Spinal cord (tissue), 10 donors: ENCODE results near the gene NHLRC4. TPM values are rescaled to one million over a fixed set of nuclear protein-coding genes. Genes with fewer than 3 reads are reported as not detected.

Source experiments
- DNase-seq, 6 donors: peaks; one replicate each; pipeline versions ENCODE4 v3.0.0 to v3.0.0-alpha.2; 2013 to 2015; ENCODE audit warnings: low spot score in 6 of 6, low read depth in 4 of 6
- H3K27ac ChIP-seq: one replicate; pipeline ENCODE4 v1.5.1; 2013; ENCODE audit warnings: low read depth, low read length, control low read depth
- H3K27me3 ChIP-seq: one replicate; pipeline ENCODE4 v1.6.1; 2013; ENCODE audit warnings: low read length; ENCODE audit not compliant: control insufficient read depth, insufficient read depth
- H3K36me3 ChIP-seq: one replicate; pipeline ENCODE4 v1.6.1; 2013; ENCODE audit warnings: low read length; ENCODE audit not compliant: control insufficient read depth, insufficient read depth
- H3K4me1 ChIP-seq: one replicate; pipeline ENCODE4 v1.6.1; 2013; ENCODE audit warnings: low read length; ENCODE audit not compliant: control insufficient read depth, insufficient read depth
- H3K4me3 ChIP-seq: one replicate; pipeline ENCODE4 v1.5.1; 2013; ENCODE audit warnings: low read depth, low read length, control low read depth
- H3K9me3 ChIP-seq: one replicate; pipeline ENCODE4 v1.6.1; 2013; ENCODE audit warnings: low read length; ENCODE audit not compliant: control insufficient read depth, insufficient read depth
- WGBS: methylation state at CpG from one replicate; pipeline ENCODE4 v1.1.5; 2013; ENCODE audit warnings: missing lambda C conversion rate; ENCODE audit not compliant: insufficient coverage; 5-methylcytosine and 5-hydroxymethylcytosine counted together
- polyA plus RNA-seq, 2 donors: library from polyadenylated mRNA; unstranded; fragments of 120-200 nt; gene quantifications; one replicate each; pipeline ENCODE4 v1.2.1, GENCODE V29; 2013; ENCODE audit not compliant: insufficient read length in 2 of 2
- total RNA-seq, 2 donors: library from RNA; depleted of rRNA in 1 of 2; stranded (reverse); fragments of 120-200 nt in 1 of 2; fragments of >200 nt in 1 of 2; gene quantifications; one replicate each; pipeline versions ENCODE4 v1.2.3 to v1.2.4, GENCODE V29; 2013 to 2014
- donor health status: healthy.

The NHLRC4 gene
- total and polyA plus RNA-seq, 4 donors: 0.73 to 3.5 (median 1.1) TPM

DNA sequence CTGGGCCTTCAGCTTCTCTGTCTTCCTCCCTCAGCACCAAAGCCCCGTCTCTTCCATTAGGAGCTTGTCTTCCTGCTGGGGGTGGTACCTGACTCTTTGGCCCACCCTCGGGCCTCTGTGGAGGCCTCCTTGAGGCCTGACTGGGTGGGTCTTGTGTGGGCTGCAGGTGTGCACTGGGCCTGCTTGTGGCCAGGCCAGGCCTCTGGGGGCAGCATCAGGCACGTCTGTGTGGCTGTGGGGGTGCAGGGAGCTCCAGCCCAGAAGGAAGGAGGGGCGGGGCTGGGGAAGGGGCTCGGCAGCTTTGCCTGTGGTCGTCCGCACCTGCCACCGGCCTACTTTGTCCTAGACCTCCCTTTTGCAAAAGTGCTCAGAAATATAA, 10.0 kb downstream of the NHLRC4 start:
- H3K9me3 ChIP-seq: no peaks in the 10 kb centered on the region
- no peaks in the 10 kb centered on the region for H3K4me1 ChIP-seq
- 38% methylated on average over 3 of the region's 8 CpGs for WGBS
- no peak overlapping the region for H3K4me3 ChIP-seq
- peaks cover 90% of the 10 kb centered on the region for H3K36me3 ChIP-seq
- H3K27ac ChIP-seq: no peak overlapping the region
- no peaks in the 10 kb centered on the region for H3K27me3 ChIP-seq
- DNase-seq: no peak

DNA sequence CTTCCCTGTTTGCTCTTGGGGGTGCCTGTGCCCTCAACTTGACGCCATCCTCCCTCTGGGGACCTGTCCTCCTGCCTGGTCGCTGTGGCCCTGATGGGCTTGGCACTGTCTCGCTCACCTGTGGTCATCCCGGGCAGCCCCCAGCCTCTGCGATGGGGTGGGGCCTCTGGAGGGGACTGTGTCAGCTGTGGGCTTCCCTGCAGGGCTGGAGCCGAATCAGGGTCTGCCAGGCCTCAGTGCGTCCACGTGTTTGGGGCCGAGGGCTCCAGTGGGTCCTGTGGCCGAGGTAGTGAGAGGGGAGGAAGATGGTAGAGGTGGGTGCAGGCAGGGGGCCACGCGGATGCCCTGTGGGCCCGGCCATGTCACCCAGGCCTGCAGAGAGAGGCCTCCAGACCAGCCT, 11.0 kb downstream of the NHLRC4 start:
- 91% methylated on average over 10 of the region's 13 CpGs for WGBS
- Histone ChIP-seq H3K36me3 (peaks cover 90% of the 10 kb centered on the region), H3K4me1 (peaks cover 1% of the 10 kb centered on the region), H3K4me3 (no peak overlapping the region), H3K27me3 (no peaks in the 10 kb centered on the region), H3K27ac (no peak overlapping the region), H3K9me3 (no peaks in the 10 kb centered on the region)
- no peak for DNase-seq

DNA sequence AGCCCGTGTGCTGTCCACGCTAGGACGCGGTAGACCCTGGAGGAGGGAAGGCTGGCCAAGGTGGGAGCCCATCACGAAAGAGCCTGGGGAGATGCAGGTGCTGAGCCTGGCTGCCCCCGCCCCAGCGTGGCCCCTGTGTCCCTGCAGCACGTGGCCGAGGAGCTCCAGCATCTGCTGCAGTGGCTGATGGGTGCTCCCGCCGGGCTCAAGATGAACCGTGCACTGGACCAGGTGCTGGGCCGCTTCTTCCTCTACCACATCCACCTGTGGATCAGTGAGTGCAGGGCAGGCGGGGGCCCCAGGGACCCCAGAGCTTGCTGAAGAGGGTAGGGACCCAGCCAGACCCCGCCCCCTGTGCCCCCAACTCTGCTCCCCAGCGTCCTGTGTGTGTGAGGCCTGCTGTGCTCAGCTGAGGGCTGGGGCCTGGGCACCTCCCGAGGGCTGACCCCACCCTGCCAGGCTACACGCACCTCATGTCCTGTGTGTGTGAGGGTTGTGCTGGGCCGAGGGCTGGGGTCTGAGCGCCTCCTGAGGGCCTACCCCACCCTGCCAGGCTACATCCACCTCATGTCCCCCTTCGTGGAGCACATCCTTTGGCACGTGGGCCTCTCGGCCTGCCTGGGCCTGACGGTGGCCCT, 11.5 kb downstream of the NHLRC4 start:
- Histone ChIP-seq H3K27me3 (no peaks in the 10 kb centered on the region), H3K36me3 (peaks cover 90% of the 10 kb centered on the region), H3K4me3 (no peak overlapping the region), H3K9me3 (no peaks in the 10 kb centered on the region), H3K27ac (no peak overlapping the region), H3K4me1 (peaks cover 7% of the 10 kb centered on the region)
- WGBS: 82% methylated on average over 17 of the region's 24 CpGs
- DNase-seq: no peak

DNA sequence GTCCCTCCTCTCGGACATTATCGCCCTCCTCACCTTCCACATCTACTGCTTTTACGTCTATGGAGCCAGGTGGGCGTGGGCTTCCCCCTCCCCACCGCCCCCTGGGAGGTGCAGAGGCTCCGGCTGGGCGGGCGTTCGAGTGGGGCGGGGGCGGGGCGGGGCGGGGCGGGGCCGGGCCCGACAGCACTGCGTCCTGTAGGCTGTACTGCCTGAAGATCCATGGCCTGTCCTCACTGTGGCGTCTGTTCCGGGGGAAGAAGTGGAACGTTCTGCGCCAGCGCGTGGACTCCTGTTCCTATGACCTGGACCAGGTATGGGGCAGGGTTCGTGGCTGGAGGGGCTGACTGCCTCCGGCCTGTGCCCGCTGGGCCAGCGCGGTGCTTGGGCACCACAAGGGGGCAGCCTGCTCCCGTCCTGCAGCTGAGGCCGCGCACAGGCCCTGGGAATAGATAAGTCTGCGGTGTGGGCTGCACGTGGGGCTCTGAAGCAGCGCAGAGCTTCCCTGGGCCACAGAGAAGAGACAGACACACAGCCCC, 12.1 kb downstream of the NHLRC4 start:
- Histone ChIP-seq H3K27ac (no peak overlapping the region), H3K4me3 (no peak overlapping the region), H3K4me1 (peaks cover 11% of the 10 kb centered on the region), H3K27me3 (no peaks in the 10 kb centered on the region), H3K9me3 (no peaks in the 10 kb centered on the region), H3K36me3 (peaks cover 90% of the 10 kb centered on the region)
- DNase-seq: peak in 2 of 6 donors; percentile 39 to 63
- 35% methylated on average over 33 of the region's 34 CpGs for WGBS

DNA sequence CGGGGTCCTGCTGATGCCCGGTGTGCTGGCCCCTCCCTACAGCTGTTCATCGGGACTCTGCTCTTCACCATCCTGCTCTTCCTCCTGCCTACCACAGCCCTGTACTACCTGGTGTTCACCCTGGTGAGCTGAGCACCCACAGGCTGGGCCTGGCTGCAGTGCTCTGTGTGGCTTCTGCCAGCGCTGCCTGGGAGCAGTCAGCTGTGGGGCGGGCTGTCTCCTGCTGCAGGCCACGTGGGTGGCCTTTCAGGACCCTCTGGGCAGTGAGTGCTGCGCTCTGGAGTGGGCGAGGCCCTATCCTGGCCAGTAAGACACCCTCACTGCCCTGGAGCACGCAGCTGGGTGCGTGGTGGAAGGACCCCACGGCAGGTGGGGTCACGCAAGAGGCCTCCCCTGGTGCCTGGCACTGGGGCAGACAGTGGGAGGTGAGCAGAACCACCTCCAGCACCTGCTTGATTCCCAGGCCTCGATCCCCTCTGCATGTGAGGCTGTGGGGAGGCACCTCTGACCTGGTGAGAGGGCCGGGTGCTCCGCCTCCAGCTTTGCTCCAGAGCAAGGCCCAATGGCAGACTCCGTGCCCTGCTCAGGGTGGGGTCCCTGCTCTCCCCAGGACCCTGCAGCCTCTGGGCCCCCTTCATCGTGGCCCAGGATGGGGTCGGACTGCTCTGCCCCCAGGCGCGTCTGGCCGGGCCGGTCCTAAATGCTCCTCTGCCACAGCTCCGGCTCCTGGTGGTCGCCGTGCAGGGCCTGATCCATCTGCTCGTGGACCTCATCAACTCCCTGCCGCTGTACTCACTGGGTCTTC, 13.5 kb downstream of the NHLRC4 start:
- no peak overlapping the region for H3K27ac ChIP-seq
- peaks cover 79% of the 10 kb centered on the region for H3K36me3 ChIP-seq
- 95% methylated on average over 27 of the region's 27 CpGs for WGBS
- H3K4me3 ChIP-seq: no peak overlapping the region
- H3K27me3 ChIP-seq: no peaks in the 10 kb centered on the region
- H3K9me3 ChIP-seq: no peaks in the 10 kb centered on the region
- no peak for DNase-seq
- H3K4me1 ChIP-seq: peaks cover 13% of the 10 kb centered on the region

DNA sequence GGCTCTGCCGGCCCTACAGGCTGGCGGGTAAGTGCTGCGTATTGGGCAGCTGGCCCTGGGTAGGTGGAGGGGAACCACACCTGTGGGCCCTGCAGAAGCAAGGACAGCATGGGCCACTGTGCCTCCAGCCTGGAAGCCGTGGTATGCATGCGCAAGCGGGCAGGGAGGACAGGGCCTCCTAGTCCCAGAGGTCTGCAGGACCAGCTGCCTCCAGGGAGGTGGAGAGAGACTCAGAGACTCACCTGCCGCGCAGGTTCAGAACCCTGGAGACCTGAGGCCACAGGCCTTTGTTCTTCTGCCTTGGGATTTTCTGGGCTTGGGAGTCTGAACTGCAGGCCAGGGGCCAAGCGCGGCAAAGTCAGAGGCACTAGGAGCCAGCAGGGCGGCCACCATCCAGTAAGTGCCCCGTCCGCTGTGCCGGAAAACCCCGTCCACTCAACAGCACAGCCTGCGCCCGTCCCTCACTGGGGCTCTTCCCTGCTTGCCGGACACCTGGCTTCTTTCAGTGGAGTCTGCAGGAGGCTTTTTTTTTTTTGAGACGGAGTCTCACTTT, 14.2 kb downstream of the NHLRC4 start:
- no peak for DNase-seq
- peaks cover 72% of the 10 kb centered on the region for H3K36me3 ChIP-seq
- no peaks in the 10 kb centered on the region for H3K9me3 ChIP-seq
- H3K27me3 ChIP-seq: no peaks in the 10 kb centered on the region
- H3K27ac ChIP-seq: no peak overlapping the region
- no peak overlapping the region for H3K4me3 ChIP-seq
- H3K4me1 ChIP-seq: peaks cover 20% of the 10 kb centered on the region
- WGBS: 96% methylated on average over 19 of the region's 19 CpGs

DNA sequence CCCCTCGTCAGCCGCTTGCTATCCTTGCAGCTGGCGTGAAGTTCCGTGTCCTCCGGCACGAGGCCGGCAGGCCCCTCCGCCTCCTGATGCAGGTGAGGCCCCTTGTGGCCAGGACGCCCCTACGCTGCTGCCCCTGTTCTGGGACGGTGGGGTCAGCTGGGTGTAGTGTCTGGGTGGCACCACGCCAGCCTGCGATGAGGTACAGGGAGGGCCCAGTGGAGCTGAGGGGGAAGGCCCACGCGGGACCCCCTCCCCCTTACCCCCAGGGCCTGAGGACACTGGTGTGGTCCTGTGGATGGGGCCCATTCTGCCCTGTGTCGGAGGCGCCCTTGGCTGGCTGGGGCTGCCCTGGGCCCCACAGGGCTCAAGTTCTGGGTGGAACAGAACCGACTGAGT, 15.4 kb downstream of the NHLRC4 start:
- no peaks in the 10 kb centered on the region for H3K27me3 ChIP-seq
- H3K36me3 ChIP-seq: peaks cover 68% of the 10 kb centered on the region
- H3K27ac ChIP-seq: no peak overlapping the region
- 86% methylated on average over 13 of the region's 18 CpGs for WGBS
- H3K9me3 ChIP-seq: no peaks in the 10 kb centered on the region
- DNase-seq: no peak
- no peak overlapping the region for H3K4me3 ChIP-seq
- peaks cover 32% of the 10 kb centered on the region for H3K4me1 ChIP-seq

DNA sequence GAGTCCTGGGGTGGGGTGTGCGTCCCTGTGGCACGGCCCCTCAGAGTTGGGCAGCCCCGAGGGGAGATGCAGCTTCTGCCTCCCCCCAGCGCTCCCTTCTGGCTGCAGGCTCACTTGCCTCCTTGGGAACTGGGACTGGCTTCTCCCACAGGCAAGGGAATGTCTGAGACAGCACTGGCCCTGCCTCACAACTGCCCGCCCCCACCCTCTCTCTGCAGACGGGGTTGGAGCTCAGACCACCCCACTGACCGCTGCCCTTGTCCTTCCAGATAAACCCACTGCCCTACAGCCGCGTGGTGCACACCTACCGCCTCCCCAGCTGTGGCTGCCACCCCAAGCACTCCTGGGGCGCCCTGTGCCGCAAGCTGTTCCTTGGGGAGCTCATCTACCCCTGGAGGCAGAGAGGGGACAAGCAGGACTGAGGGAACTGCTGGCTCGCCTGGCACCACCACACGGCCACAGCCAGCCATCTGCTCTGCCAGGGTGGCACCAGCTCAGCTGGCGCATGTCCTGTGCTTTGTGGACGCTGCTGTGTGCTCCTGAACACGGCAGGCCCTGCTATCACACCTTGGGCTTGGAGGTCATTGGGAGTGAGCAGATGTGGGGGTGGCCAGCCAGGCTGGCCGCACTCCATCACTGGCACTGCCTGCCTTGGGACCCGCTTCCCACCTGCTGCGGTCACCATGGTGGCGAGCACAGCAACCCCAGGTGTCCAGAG, 16.0 kb downstream of the NHLRC4 start:
- Histone ChIP-seq H3K27ac (no peak overlapping the region), H3K4me1 (peaks cover 38% of the 10 kb centered on the region), H3K4me3 (no peak overlapping the region), H3K36me3 (peaks cover 66% of the 10 kb centered on the region), H3K27me3 (no peaks in the 10 kb centered on the region), H3K9me3 (no peaks in the 10 kb centered on the region)
- WGBS: 82% methylated on average over 21 of the region's 21 CpGs
- DNase-seq: no peak

DNA sequence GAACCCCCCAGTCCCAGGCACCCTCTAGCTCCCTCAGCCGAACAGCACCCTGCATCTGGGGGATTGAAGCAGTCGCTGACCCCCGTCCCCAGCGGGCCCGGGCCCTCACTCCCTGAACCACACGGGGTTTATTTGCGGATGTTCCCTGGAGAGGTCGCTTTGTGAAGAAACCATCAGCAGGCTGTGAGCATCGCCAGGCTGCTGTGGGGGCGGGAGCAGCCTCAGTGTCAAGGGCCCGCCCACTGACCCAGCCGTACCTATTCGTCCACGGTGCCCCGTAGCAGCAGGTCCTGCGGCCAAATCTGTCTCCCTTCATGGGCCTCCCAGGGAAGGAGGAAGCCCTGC, 16.6 kb downstream of the NHLRC4 start:
- H3K4me1 ChIP-seq: peaks cover 44% of the 10 kb centered on the region
- DNase-seq: no peak
- 42% methylated on average over 16 of the region's 16 CpGs for WGBS
- H3K4me3 ChIP-seq: no peak overlapping the region
- no peak overlapping the region for H3K27ac ChIP-seq
- no peaks in the 10 kb centered on the region for H3K9me3 ChIP-seq
- H3K36me3 ChIP-seq: peaks cover 60% of the 10 kb centered on the region
- no peaks in the 10 kb centered on the region for H3K27me3 ChIP-seq
